Activated CD4-positive, alpha-beta memory T cell treated with anti-CD3 and anti-CD28 coated beads, Interleukin-2, amount 10 ng/mL, durations not matched to agents 7 days and 5 days (primary cell): ENCODE data around the gene COL11A2. TPM values are rescaled to one million over a fixed set of nuclear protein-coding genes. Genes with fewer than 3 reads are reported as not detected.

Experiments used
- CTCF ChIA-PET: fragments of 350-600 bp; sonication (Branson Sonifier 250); formaldehyde crosslinking; loops from one replicate; lab custom pipeline; 2021; ENCODE audit warnings: antibody characterized with exemption, inconsistent platforms; lab: Charles Lee
- POLR2A ChIA-PET: fragments of 350-600 bp; sonication (Branson Sonifier 250); formaldehyde crosslinking; loops from one replicate; lab custom pipeline; 2021; ENCODE audit warnings: antibody characterized with exemption; lab: Charles Lee
- DNase-seq: peaks from one replicate; pipeline ENCODE4 v3.0.0-alpha.2; 2020
- H3K27ac Mint-ChIP-seq: one replicate; pipeline ENCODE4 v1.8.0; 2021; ENCODE audit warnings: mild to moderate bottlenecking, mixed read lengths
- H3K27me3 Mint-ChIP-seq: one replicate; pipeline ENCODE4 v1.8.0; 2021; ENCODE audit warnings: mixed read lengths
- H3K36me3 Mint-ChIP-seq: one replicate; pipeline ENCODE4 v1.8.0; 2021; ENCODE audit warnings: low read depth, mixed read lengths
- H3K4me1 Mint-ChIP-seq: one replicate; pipeline ENCODE4 v1.8.0; 2021; ENCODE audit warnings: mixed read lengths
- H3K4me3 Mint-ChIP-seq: one replicate; pipeline ENCODE4 v1.8.0; 2021; ENCODE audit warnings: mild to moderate bottlenecking, mixed read lengths
- H3K9me3 Mint-ChIP-seq: one replicate; pipeline ENCODE4 v1.8.0; 2021; ENCODE audit warnings: mixed read lengths
- total RNA-seq, 2 experiments: library from RNA; stranded (reverse); gene quantifications; one replicate each; pipeline ENCODE4 v1.2.3, GENCODE V29; 2021

The COL11A2 gene
- total RNA-seq, 2 experiments from 2014 or later, result 0.53 to 0.60 TPM

- no peak for DNase-seq
- CTCF ChIA-PET, result no interaction called here
- no peaks in the 10 kb centered on the region for H3K9me3 Mint-ChIP-seq
- H3K4me3 Mint-ChIP-seq, result no peak overlapping the region
- no peak overlapping the region for H3K27ac Mint-ChIP-seq
- H3K4me1 Mint-ChIP-seq, result peaks cover 31% of the 10 kb centered on the region
- peaks cover 29% of the 10 kb centered on the region for H3K36me3 Mint-ChIP-seq
- peaks cover 46% of the 10 kb centered on the region for H3K27me3 Mint-ChIP-seq
- POLR2A ChIA-PET, result no interaction called here
These were observed 21.1 kb upstream of the COL11A2 start for GRCh38 chr6:33213166-33213988.

GRCh38 chr6:33212857-33213165 lies 20.5 kb upstream of the COL11A2 start:
- Mint-ChIP-seq H3K4me3 (no peak overlapping the region), H3K27me3 (peaks cover 40% of the 10 kb centered on the region), H3K27ac (no peak overlapping the region), H3K36me3 (peaks cover 29% of the 10 kb centered on the region), H3K9me3 (no peaks in the 10 kb centered on the region), H3K4me1 (peaks cover 31% of the 10 kb centered on the region)
- ChIA-PET POLR2A (no interaction called here), CTCF (no interaction called here)
- no peak for DNase-seq

- no peak for DNase-seq
- no peak overlapping the region for H3K27ac Mint-ChIP-seq
- H3K9me3 Mint-ChIP-seq, result no peaks in the 10 kb centered on the region
- ChIA-PET CTCF (no interaction called here), POLR2A (no interaction called here)
- peaks cover 33% of the 10 kb centered on the region for H3K4me1 Mint-ChIP-seq
- H3K27me3 Mint-ChIP-seq, result peaks cover 35% of the 10 kb centered on the region
- H3K4me3 Mint-ChIP-seq, result no peak overlapping the region
- H3K36me3 Mint-ChIP-seq, result peaks cover 29% of the 10 kb centered on the region
These were observed 19.6 kb upstream of the COL11A2 start for GRCh38 chr6:33211666-33212422.

- peaks cover 39% of the 10 kb centered on the region for H3K4me1 Mint-ChIP-seq
- H3K27ac Mint-ChIP-seq, result no peak overlapping the region
- H3K9me3 Mint-ChIP-seq, result no peaks in the 10 kb centered on the region
- peaks cover 35% of the 10 kb centered on the region for H3K27me3 Mint-ChIP-seq
- no peak overlapping the region for H3K4me3 Mint-ChIP-seq
- CTCF ChIA-PET, result interaction anchor here (1.0 kb wide), 1 partner anchor 13 kb away, joined by 4 read pairs; no protein-coding TSS in a partner anchor
- H3K36me3 Mint-ChIP-seq, result peaks cover 29% of the 10 kb centered on the region
- POLR2A ChIA-PET, result no interaction called here
- no peak for DNase-seq
These were observed 18.9 kb upstream of the COL11A2 start for GRCh38 chr6:33211136-33211535.

- H3K36me3 Mint-ChIP-seq, result peaks cover 29% of the 10 kb centered on the region
- no peaks in the 10 kb centered on the region for H3K9me3 Mint-ChIP-seq
- CTCF ChIA-PET, result interaction anchor here (1.0 to 1.8 kb wide), 2 partner anchors 12 to 39 kb away, joined by 4 to 11 read pairs; no protein-coding TSS in a partner anchor
- peaks cover 52% of the 10 kb centered on the region for H3K4me1 Mint-ChIP-seq
- POLR2A ChIA-PET, result interaction anchor here (3.5 kb wide), 1 partner anchor 38 kb away, joined by 34 read pairs; no protein-coding TSS in a partner anchor
- peak overlapping the region; percentile 80 for H3K4me3 Mint-ChIP-seq
- peaks cover 25% of the 10 kb centered on the region for H3K27me3 Mint-ChIP-seq
- DNase-seq, result no peak
- H3K27ac Mint-ChIP-seq, result no peak overlapping the region
These were observed 17.6 kb upstream of the COL11A2 start for GRCh38 chr6:33209856-33210255.

- H3K27me3 Mint-ChIP-seq, result peaks cover 10% of the 10 kb centered on the region
- H3K27ac Mint-ChIP-seq, result peak within 1 kb of the TSS; percentile 79
- ChIA-PET POLR2A (interaction anchor here (0.8 to 3.5 kb wide), 19 partner anchors 8 to 314 kb away, joined by 3 to 34 read pairs (median 5); partner anchors contain the start of genes B3GALT4, RPS18, RXRB and SLC39A7), CTCF (interaction anchor here (0.9 to 2.2 kb wide), 8 partner anchors 11 to 370 kb away, joined by 3 to 19 read pairs (median 3); partner anchors contain the start of genes B3GALT4, PSMB9, RPS18 and TAP1)
- peaks cover 56% of the 10 kb centered on the region for H3K4me1 Mint-ChIP-seq
- H3K4me3 Mint-ChIP-seq, result peak within 1 kb of the TSS; percentile 80
- DNase-seq, result peak; percentile 88
- peaks cover 37% of the 10 kb centered on the region for H3K36me3 Mint-ChIP-seq
- H3K9me3 Mint-ChIP-seq, result no peaks in the 10 kb centered on the region
These were observed 16.1 kb upstream of the COL11A2 start, which contains the start of gene RING1 for GRCh38 chr6:33208091-33208967. RING1 (plus strand) TSS chr6:33208500; CDS start chr6:33208823, 323 bp downstream.

GRCh38 chr6:33207552-33208090 lies 15.4 kb upstream of the COL11A2 start:
- H3K27ac Mint-ChIP-seq, result peak overlapping the region; percentile 79
- H3K27me3 Mint-ChIP-seq, result peaks cover 2% of the 10 kb centered on the region
- no peak for DNase-seq
- H3K9me3 Mint-ChIP-seq, result no peaks in the 10 kb centered on the region
- H3K4me1 Mint-ChIP-seq, result peaks cover 56% of the 10 kb centered on the region
- ChIA-PET CTCF (interaction anchor here (1.0 to 2.2 kb wide), 4 partner anchors 41 to 369 kb away, joined by 3 to 19 read pairs (median 4); partner anchors contain the start of genes PSMB9, TAP1 and TAP2), POLR2A (interaction anchor here (0.6 to 3.5 kb wide), 16 partner anchors 8 to 313 kb away, joined by 3 to 34 read pairs (median 5); partner anchors contain the start of genes B3GALT4, RPS18, RXRB and SLC39A7)
- H3K4me3 Mint-ChIP-seq, result peak overlapping the region; percentile 80
- peaks cover 39% of the 10 kb centered on the region for H3K36me3 Mint-ChIP-seq

- H3K4me1 Mint-ChIP-seq, result peaks cover 60% of the 10 kb centered on the region
These were observed 14.7 kb upstream of the COL11A2 start for GRCh38 chr6:33206864-33207551.

GRCh38 chr6:33206027-33206863 lies 14.0 kb upstream of the COL11A2 start:
- peaks cover 68% of the 10 kb centered on the region for H3K4me1 Mint-ChIP-seq
- peak overlapping the region; percentile 99 for H3K4me3 Mint-ChIP-seq
- H3K9me3 Mint-ChIP-seq, result no peaks in the 10 kb centered on the region
- DNase-seq, result no peak
- ChIA-PET POLR2A (interaction anchor here (2.0 to 2.4 kb wide), 3 partner anchors 42 to 236 kb away, joined by 5 to 14 read pairs (median 8); no protein-coding TSS in a partner anchor), CTCF (interaction anchor here (0.6 to 0.7 kb wide), 2 partner anchors 14 to 1363 kb away, joined by 3 read pairs; partner anchors contain the start of gene COL11A2)
- no peaks in the 10 kb centered on the region for H3K27me3 Mint-ChIP-seq
- H3K36me3 Mint-ChIP-seq, result peaks cover 46% of the 10 kb centered on the region
- H3K27ac Mint-ChIP-seq, result peak overlapping the region; percentile 82

More at GRCh38 chr6:33206864-33207551, 14.7 kb upstream of the COL11A2 start:
- DNase-seq, result no peak
- ChIA-PET POLR2A (interaction anchor here (0.6 to 3.5 kb wide), 4 partner anchors 41 to 222 kb away, joined by 3 to 34 read pairs (median 8); partner anchors contain the start of genes RPS18 and VPS52), CTCF (interaction anchor here (2.2 kb wide), 1 partner anchor 42 kb away, joined by 19 read pairs; no protein-coding TSS in a partner anchor)
- no peaks in the 10 kb centered on the region for H3K9me3 Mint-ChIP-seq
- H3K4me3 Mint-ChIP-seq, result peak overlapping the region; percentile 19
- H3K27me3 Mint-ChIP-seq, result no peaks in the 10 kb centered on the region
- H3K36me3 Mint-ChIP-seq, result peaks cover 39% of the 10 kb centered on the region
- H3K27ac Mint-ChIP-seq, result no peak overlapping the region

- peak overlapping the region; percentile 99 for H3K4me3 Mint-ChIP-seq
- H3K9me3 Mint-ChIP-seq, result no peaks in the 10 kb centered on the region
- ChIA-PET POLR2A (interaction anchor here (0.7 to 2.4 kb wide), 8 partner anchors 15 to 235 kb away, joined by 3 to 14 read pairs (median 3); no protein-coding TSS in a partner anchor), CTCF (interaction anchor here (0.6 to 1.1 kb wide), 3 partner anchors 13 to 1362 kb away, joined by 3 read pairs; partner anchors contain the start of genes COL11A2, RPS18 and VPS52)
- peak; percentile 47 for DNase-seq
- no peaks in the 10 kb centered on the region for H3K27me3 Mint-ChIP-seq
- peaks cover 48% of the 10 kb centered on the region for H3K36me3 Mint-ChIP-seq
- H3K27ac Mint-ChIP-seq, result peak overlapping the region; percentile 82
- H3K4me1 Mint-ChIP-seq, result peaks cover 72% of the 10 kb centered on the region
These were observed 13.1 kb upstream of the COL11A2 start for GRCh38 chr6:33205191-33206026.
